DMS79 (cell line): ENCODE data around the gene KIF17.

Source experiments
- DNase-seq: peaks from one replicate; lab custom pipeline; 2025; lab: John Stamatoyannopoulos, UW

Gene KIF17

GRCh38 chr1:20660847-20661206, 57.0 kb downstream of the KIF17 start:
- no peak for DNase-seq

- DNase-seq, result no peak
Measured at GRCh38 chr1:20660363-20660762, 57.4 kb downstream of the KIF17 start.

- no peak for DNase-seq
Measured at GRCh38 chr1:20658166-20658915, 59.5 kb downstream of the KIF17 start.

- no peak for DNase-seq
Measured at GRCh38 chr1:20657024-20657423, 60.8 kb downstream of the KIF17 start.

- DNase-seq, result no peak
Measured at GRCh38 chr1:20654104-20654690, 63.6 kb downstream of the KIF17 start.

- no peak for DNase-seq
Measured at GRCh38 chr1:20652300-20652699, 65.5 kb downstream of the KIF17 start.

- DNase-seq, result no peak
Measured at GRCh38 chr1:20648946-20649345, 68.9 kb downstream of the KIF17 start.

GRCh38 chr1:20648438-20648837, 69.4 kb downstream of the KIF17 start:
- DNase-seq, result no peak

GRCh38 chr1:20645414-20645813, 72.4 kb downstream of the KIF17 start:
- DNase-seq, result no peak

- DNase-seq, result no peak
Measured at GRCh38 chr1:20644416-20644815, 73.4 kb downstream of the KIF17 start.

GRCh38 chr1:20643080-20643479, 74.7 kb downstream of the KIF17 start:
- DNase-seq, result no peak

- DNase-seq, result no peak
Measured at GRCh38 chr1:20641975-20642374, 75.8 kb downstream of the KIF17 start.

GRCh38 chr1:20640183-20640597, 77.6 kb downstream of the KIF17 start:
- DNase-seq, result no peak

GRCh38 chr1:20636785-20637347, 80.9 kb downstream of the KIF17 start:
- DNase-seq, result no peak

GRCh38 chr1:20634594-20635084, 83.2 kb downstream of the KIF17 start:
- DNase-seq, result peak; percentile 40

- no peak for DNase-seq
Measured at GRCh38 chr1:20634065-20634593, 83.7 kb downstream of the KIF17 start.

- peak; percentile 64 for DNase-seq
Measured at GRCh38 chr1:20633190-20634064, 84.4 kb downstream of the KIF17 start, which contains the start of gene PINK1. Gene PINK1 (plus strand): TSS chr1:20633458. CDS start chr1:20633549, 91 bp downstream.

GRCh38 chr1:20632386-20632785, 85.4 kb downstream of the KIF17 start:
- DNase-seq, result no peak

- no peak for DNase-seq
Measured at GRCh38 chr1:20630729-20631128, 87.1 kb downstream of the KIF17 start.

GRCh38 chr1:20626524-20626923, 91.3 kb downstream of the KIF17 start:
- no peak for DNase-seq

- DNase-seq, result no peak
Measured at GRCh38 chr1:20626098-20626427, 91.7 kb downstream of the KIF17 start.
